ENCODE measurements around the gene FAM25A.

GRCh38 chr10:87068281-87068680 lies 48.2 kb downstream of the FAM25A start:
- TF ChIP-seq CTCF (IDR thresholded peaks at IDR 0.05) = no peak
- no peak for TF ChIP-seq POLR2A (IDR thresholded peaks at IDR 0.05)
